Activated B cell treated with CpG ODN at 0.5 μM for 24 hours (primary cell): ENCODE measurements around the gene HSD3B7. TPM values are rescaled to one million over a fixed set of nuclear protein-coding genes. Genes with fewer than 3 reads are reported as not detected.

Experiments used
- ATAC-seq: fragments of 200-7000 bp; cut with Tn5 transposase; one replicate; pipeline ENCODE4 v1.10.0; 2021; ENCODE audit warnings: low read depth, mild to moderate bottlenecking, moderate library complexity
- CTCF ChIA-PET: fragments of 350-600 bp; sonication (Branson Sonifier 250); formaldehyde crosslinking; loops from one replicate; lab custom pipeline; 2021; ENCODE audit warnings: antibody characterized with exemption; lab: Charles Lee
- POLR2A ChIA-PET: fragments of 350-600 bp; sonication (Branson Sonifier 250); formaldehyde crosslinking; loops from one replicate; lab custom pipeline; 2021; ENCODE audit warnings: antibody characterized with exemption; lab: Charles Lee
- DNase-seq: peaks from one replicate; pipeline ENCODE4 v3.0.0; 2022
- H3K27ac Mint-ChIP-seq: one replicate; pipeline ENCODE4 v1.8.0; 2020; ENCODE audit warnings: mixed read lengths
- H3K27me3 Mint-ChIP-seq: one replicate; pipeline ENCODE4 v1.8.0; 2021; ENCODE audit warnings: mixed read lengths
- H3K36me3 Mint-ChIP-seq: one replicate; pipeline ENCODE4 v1.8.0; 2021; ENCODE audit warnings: low read depth, mixed read lengths
- H3K4me1 Mint-ChIP-seq: one replicate; pipeline ENCODE4 v1.8.0; 2021; ENCODE audit warnings: mixed read lengths
- H3K4me3 Mint-ChIP-seq: one replicate; pipeline ENCODE4 v1.8.0; 2020; ENCODE audit warnings: mild to moderate bottlenecking, mixed read lengths
- H3K9me3 Mint-ChIP-seq: one replicate; pipeline ENCODE4 v1.8.0; 2020; ENCODE audit warnings: mixed read lengths
- intact Hi-C: fragments of 100-400 bp; cut with micrococcal nuclease; formaldehyde crosslinking; loops from one replicate; pipeline ENCODE4 v1.15.1; 2024
- total RNA-seq: library from RNA; stranded (reverse); gene quantifications from 2 replicates; pipeline ENCODE4 v1.2.3, GENCODE V29; 2022
- TF ChIP-seq, protein P1 (sequence below): fragments of 200-600 bp; IDR thresholded peaks from one replicate; pipeline ENCODE4 v1.8.0; 2022; ENCODE audit warnings: antibody characterized with exemption, mild to moderate bottlenecking

HSD3B7 gene
- total RNA-seq, 1 donor from 2014 or later: 1.3 TPM

DNA sequence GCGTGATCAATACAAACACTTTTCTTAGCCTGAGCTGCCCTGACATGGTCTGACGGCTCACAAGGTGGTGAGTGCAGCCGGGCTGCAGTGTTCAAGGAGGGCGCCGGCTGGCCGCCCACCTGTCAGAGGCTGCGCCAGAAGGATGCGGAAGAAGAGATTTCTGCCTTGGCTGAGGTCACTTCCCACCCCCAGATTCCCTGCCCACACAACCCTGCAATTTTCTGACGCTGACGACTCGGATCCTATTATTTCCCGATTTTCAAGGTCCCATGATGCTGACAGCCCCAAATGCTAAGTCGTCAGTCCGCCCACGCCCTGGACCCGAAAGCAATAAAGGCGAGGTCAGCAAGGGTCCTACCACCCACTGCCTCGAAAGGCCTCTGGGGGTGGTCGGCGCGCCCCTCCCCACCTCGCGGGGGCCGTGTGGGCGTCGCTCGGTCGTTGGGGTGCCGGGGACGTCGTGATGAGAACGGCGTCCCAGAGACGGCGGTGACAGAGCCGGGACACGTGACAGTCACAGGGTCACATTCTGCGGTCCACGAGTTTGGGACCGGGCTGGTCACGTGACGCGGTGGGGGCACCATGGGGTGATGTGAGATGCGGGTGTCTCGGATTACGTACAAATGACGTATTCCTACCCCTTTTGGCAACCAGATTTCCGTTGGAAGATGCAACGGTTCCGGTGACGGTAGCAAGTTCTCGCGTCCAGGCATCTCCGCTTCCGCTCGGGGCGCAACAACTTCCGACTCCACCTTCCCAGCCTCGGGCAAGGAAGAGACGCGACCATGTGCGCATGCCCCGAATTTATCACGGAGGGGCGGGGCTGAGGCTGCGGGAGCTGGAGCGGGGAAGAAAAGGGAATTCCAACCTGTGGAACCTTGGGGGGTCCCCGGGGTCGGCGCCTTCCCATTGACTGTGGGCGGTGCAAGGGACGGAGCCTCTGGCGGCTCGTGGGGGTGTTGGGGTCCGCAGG lies 48.0 kb downstream of the HSD3B7 start, which contains the start of gene STX4:
Gene STX4, plus strand, starts transcription at position 823 of the 973 bp plus-strand sequence. CDS start 248 bp downstream, outside the sequence.
- H3K27ac Mint-ChIP-seq: peak within 1 kb of the TSS; percentile 94
- ChIA-PET POLR2A (interaction anchor here (0.6 to 2.7 kb wide), 6 partner anchors 41 to 323 kb away, joined by 3 to 32 read pairs (median 7); partner anchors contain the start of genes KAT8, ZNF646 and ZNF668), CTCF (no interaction called here)
- peak within 1 kb of the TSS; percentile 97 for H3K4me3 Mint-ChIP-seq
- TF ChIP-seq, protein P1, sequence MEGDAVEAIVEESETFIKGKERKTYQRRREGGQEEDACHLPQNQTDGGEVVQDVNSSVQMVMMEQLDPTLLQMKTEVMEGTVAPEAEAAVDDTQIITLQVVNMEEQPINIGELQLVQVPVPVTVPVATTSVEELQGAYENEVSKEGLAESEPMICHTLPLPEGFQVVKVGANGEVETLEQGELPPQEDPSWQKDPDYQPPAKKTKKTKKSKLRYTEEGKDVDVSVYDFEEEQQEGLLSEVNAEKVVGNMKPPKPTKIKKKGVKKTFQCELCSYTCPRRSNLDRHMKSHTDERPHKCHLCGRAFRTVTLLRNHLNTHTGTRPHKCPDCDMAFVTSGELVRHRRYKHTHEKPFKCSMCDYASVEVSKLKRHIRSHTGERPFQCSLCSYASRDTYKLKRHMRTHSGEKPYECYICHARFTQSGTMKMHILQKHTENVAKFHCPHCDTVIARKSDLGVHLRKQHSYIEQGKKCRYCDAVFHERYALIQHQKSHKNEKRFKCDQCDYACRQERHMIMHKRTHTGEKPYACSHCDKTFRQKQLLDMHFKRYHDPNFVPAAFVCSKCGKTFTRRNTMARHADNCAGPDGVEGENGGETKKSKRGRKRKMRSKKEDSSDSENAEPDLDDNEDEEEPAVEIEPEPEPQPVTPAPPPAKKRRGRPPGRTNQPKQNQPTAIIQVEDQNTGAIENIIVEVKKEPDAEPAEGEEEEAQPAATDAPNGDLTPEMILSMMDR: no peak
- DNase-seq: peak; percentile 95
- ATAC-seq: peak; percentile 78
- intact Hi-C loops: loop anchor here (1.0 kb wide), 7 partner anchors 36 to 426 kb away; partner anchors contain the start of genes ARMC5, KAT8, SETD1A and VKORC1
- H3K36me3 Mint-ChIP-seq: peaks cover 37% of the 10 kb centered on the region
- no peaks in the 10 kb centered on the region for H3K9me3 Mint-ChIP-seq
- H3K4me1 Mint-ChIP-seq: peaks cover 17% of the 10 kb centered on the region
- H3K27me3 Mint-ChIP-seq: no peaks in the 10 kb centered on the region

DNA sequence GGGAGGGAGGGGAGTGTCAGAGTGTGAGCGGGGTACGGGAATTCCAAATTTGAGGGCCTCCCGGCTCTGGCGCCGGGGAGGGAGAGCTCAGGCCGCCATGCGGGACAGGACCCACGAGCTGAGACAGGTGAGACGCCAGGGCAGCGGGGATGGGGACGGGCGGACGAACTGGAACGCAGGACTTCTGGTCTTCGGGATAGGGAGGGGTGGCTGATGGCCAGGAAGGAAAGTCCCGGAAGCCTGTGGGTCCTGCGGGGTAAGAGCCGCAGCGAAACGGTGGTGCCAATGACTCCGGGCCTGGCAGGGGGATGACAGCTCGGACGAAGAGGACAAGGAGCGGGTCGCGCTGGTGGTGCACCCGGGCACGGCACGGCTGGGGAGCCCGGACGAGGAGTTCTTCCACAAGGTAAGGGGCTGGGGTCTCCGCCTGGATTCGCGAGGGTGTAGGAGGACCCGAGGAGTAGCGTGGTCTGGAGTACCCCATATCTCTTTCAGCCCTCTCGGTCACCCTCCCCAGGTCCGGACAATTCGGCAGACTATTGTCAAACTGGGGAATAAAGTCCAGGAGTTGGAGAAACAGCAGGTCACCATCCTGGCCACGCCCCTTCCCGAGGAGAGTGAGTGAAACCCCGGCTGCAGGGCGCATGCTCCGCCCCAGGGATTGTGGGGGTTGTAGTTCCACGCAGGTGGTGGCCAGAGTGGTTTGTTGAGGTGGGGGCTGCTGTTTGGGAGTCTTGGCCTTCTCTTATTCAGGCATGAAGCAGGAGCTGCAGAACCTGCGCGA lies 48.9 kb downstream of the HSD3B7 start:
- TF ChIP-seq, protein P1: no peak
- H3K9me3 Mint-ChIP-seq: no peaks in the 10 kb centered on the region
- H3K27me3 Mint-ChIP-seq: no peaks in the 10 kb centered on the region
- peaks cover 46% of the 10 kb centered on the region for H3K36me3 Mint-ChIP-seq
- peak overlapping the region; percentile 94 for H3K27ac Mint-ChIP-seq
- ChIA-PET CTCF (interaction anchor here (0.6 kb wide), 1 partner anchor 226 kb away, joined by 3 read pairs; the partner anchor contains the start of gene ITGAM), POLR2A (interaction anchor here (0.6 to 2.7 kb wide), 6 partner anchors 40 to 322 kb away, joined by 3 to 32 read pairs (median 6); partner anchors contain the start of genes FUS, KAT8, ZNF646 and ZNF668)
- peak overlapping the region; percentile 97 for H3K4me3 Mint-ChIP-seq
- peaks cover 17% of the 10 kb centered on the region for H3K4me1 Mint-ChIP-seq
- DNase-seq: peak; percentile 79
- ATAC-seq: peak; percentile 59
- intact Hi-C loops: loop anchor here (1.0 kb wide), 8 partner anchors 37 to 425 kb away; partner anchors contain the start of genes ARMC5, KAT8, SETD1A and VKORC1

DNA sequence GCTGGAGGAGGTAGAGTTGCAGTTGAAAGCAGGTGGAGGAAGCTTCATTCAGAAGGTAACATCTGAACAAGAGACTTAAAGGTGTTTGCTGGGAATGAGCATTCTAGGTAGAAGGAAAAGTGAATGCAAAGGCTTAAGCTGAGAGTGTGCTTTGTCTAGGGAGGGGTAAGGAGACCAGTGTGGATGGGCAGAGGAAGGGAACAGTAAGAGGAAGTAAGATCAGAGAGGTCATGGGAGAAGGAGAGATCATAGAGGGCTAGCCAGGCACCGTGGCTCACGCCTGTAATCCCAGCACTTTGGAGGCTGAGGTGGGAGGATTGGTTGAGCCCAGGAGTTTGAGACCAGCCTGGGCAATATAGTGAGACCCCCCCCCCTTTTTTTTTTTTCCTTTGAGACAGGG lies 51.7 kb downstream of the HSD3B7 start:
- ChIA-PET CTCF (no interaction called here), POLR2A (interaction anchor here (1.4 kb wide), 1 partner anchor 37 kb away, joined by 6 read pairs; the partner anchor contains the start of genes ZNF646 and ZNF668)
- Mint-ChIP-seq H3K9me3 (no peaks in the 10 kb centered on the region), H3K36me3 (peaks cover 68% of the 10 kb centered on the region), H3K27ac (no peak overlapping the region), H3K27me3 (no peaks in the 10 kb centered on the region), H3K4me3 (no peak overlapping the region), H3K4me1 (peaks cover 17% of the 10 kb centered on the region)
- TF ChIP-seq, protein P1: no peak
- intact Hi-C loops: no loop called here
- ATAC-seq (no peak), DNase-seq (no peak)

Other genes with a start within 250 kb of the HSD3B7 start
- 45.3 and 51.4 TPM in 2 replicates for gene PHKG2, start 236.8 kb upstream of the HSD3B7 start, total RNA-seq
- 6.2 and 8.8 TPM in 2 replicates for gene CFAP119, start 223.1 kb upstream of the HSD3B7 start, total RNA-seq
- gene RNF40, start 222.9 kb upstream of the HSD3B7 start, total RNA-seq: 99.6 and 117 TPM in 2 replicates
- 9.1 and 9.3 TPM in 2 replicates for gene ZNF629, start 198.0 kb upstream of the HSD3B7 start, total RNA-seq
- 32.2 and 35.7 TPM in 2 replicates for gene BCL7C, start 91.1 kb upstream of the HSD3B7 start, total RNA-seq
- gene CTF1, start 88.6 kb upstream of the HSD3B7 start, total RNA-seq: 0.56 and 0.62 TPM in 2 replicates
- 20.3 and 24.2 TPM in 2 replicates for gene FBXL19, start 61.6 kb upstream of the HSD3B7 start, total RNA-seq
- 25.1 and 30.6 TPM in 2 replicates for gene ORAI3, start 36.1 kb upstream of the HSD3B7 start, total RNA-seq
- 29.6 and 32.8 TPM in 2 replicates for gene SETD1A, start 27.5 kb upstream of the HSD3B7 start, total RNA-seq
- gene STX1B, start 25.4 kb downstream of the HSD3B7 start, total RNA-seq: 1.2 and 1.6 TPM in 2 replicates
- 106 and 107 TPM in 2 replicates for gene STX4, start 48.4 kb downstream of the HSD3B7 start, total RNA-seq
- 8.3 and 10.1 TPM in 2 replicates for gene ZNF668, start 89.0 kb downstream of the HSD3B7 start, total RNA-seq
- gene ZNF646, start 89.2 kb downstream of the HSD3B7 start, total RNA-seq: 32.4 and 32.5 TPM in 2 replicates
- 5.1 and 5.5 TPM in 2 replicates for gene PRSS53, start 103.7 kb downstream of the HSD3B7 start, total RNA-seq
- 38.7 and 41.9 TPM in 2 replicates for gene VKORC1, start 109.6 kb downstream of the HSD3B7 start, total RNA-seq
- 24.8 and 27.3 TPM in 2 replicates for gene BCKDK, start 123.2 kb downstream of the HSD3B7 start, total RNA-seq
- gene KAT8, start 132.5 kb downstream of the HSD3B7 start, total RNA-seq: 82.1 and 93.7 TPM in 2 replicates
- not detected in 2 replicates for gene PRSS8, start 150.5 kb downstream of the HSD3B7 start, total RNA-seq
- 0.56 and 0.60 TPM in 2 replicates for gene PRSS36, start 164.9 kb downstream of the HSD3B7 start, total RNA-seq
- gene FUS, start 194.9 kb downstream of the HSD3B7 start, total RNA-seq: 681 and 752 TPM in 2 replicates
- gene PYCARD, start 217.6 kb downstream of the HSD3B7 start, total RNA-seq: 21.7 and 27.8 TPM in 2 replicates
- gene TRIM72, start 228.9 kb downstream of the HSD3B7 start, total RNA-seq: 0.16 TPM in 1 of 2 replicates, not detected in the other
- 0.27 TPM in 1 of 2 replicates, not detected in the other for gene PYDC1, start 231.9 kb downstream of the HSD3B7 start, total RNA-seq